WTC11 (cell line): Measurements from ENCODE around the gene MOXD1. TPM values are rescaled to one million over a fixed set of nuclear protein-coding genes. Genes with fewer than 3 reads are reported as not detected.

Experiments used
- ATAC-seq: fragments of 200-7000 bp; cut with Tn5 transposase; 2 replicates; pipeline ENCODE4 v1.10.0; 2021; ENCODE audit warnings: mild to moderate bottlenecking, moderate library complexity
- CTCF ChIA-PET: fragments of 300-600 bp; sonication (Branson Sonifier 250); formaldehyde crosslinking; loops from one replicate; lab custom pipeline; 2021; ENCODE audit warnings: antibody characterized with exemption; lab: Charles Lee
- POLR2A ChIA-PET: fragments of 350-600 bp; sonication (Branson Sonifier 250); formaldehyde crosslinking; loops from one replicate; lab custom pipeline; 2021; ENCODE audit warnings: antibody characterized with exemption; lab: Charles Lee
- DNase-seq: peaks from one replicate; pipeline ENCODE4 v3.0.0; 2021; ENCODE audit warnings: low spot score
- H3K27ac Mint-ChIP-seq: 2 replicates; pipeline ENCODE4 v1.8.0; 2021; ENCODE audit warnings: mixed read lengths
- H3K27me3 Mint-ChIP-seq: 2 replicates; pipeline ENCODE4 v1.8.0; 2021; ENCODE audit warnings: low read depth, mild to moderate bottlenecking, moderate library complexity, mixed read lengths
- H3K36me3 Mint-ChIP-seq: 2 replicates; pipeline ENCODE4 v1.8.0; 2021; ENCODE audit warnings: mixed read lengths
- H3K4me1 Mint-ChIP-seq: 2 replicates; pipeline ENCODE4 v1.8.0; 2022; ENCODE audit warnings: mixed read lengths
- H3K4me3 Mint-ChIP-seq: 2 replicates; pipeline ENCODE4 v1.8.0; 2021; ENCODE audit warnings: mild to moderate bottlenecking, moderate library complexity, mixed read lengths
- H3K9me3 Mint-ChIP-seq: 2 replicates; pipeline ENCODE4 v1.8.0; 2021; ENCODE audit warnings: mixed read lengths
- AFF4 ChIP-seq: sonication (generic); formaldehyde crosslinking; IDR thresholded peaks from 2 replicates; pipeline ENCODE4 v1.8.1; 2023; ENCODE audit warnings: mild to moderate bottlenecking, missing genetic modification reagents, borderline replicate concordance
- CREM ChIP-seq: sonication (generic); formaldehyde crosslinking; IDR thresholded peaks from 2 replicates; pipeline ENCODE4 v1.8.1; 2022; ENCODE audit warnings: mild to moderate bottlenecking, missing genetic modification reagents, moderate library complexity
- ETV6 ChIP-seq: sonication (generic); formaldehyde crosslinking; IDR thresholded peaks from 2 replicates; pipeline ENCODE4 v1.8.1; 2022; ENCODE audit warnings: mild to moderate bottlenecking, missing genetic modification reagents
- GABPB1 ChIP-seq: sonication (generic); formaldehyde crosslinking; IDR thresholded peaks from 2 replicates; pipeline ENCODE4 v1.8.1; 2023; ENCODE audit warnings: mild to moderate bottlenecking, missing genetic modification reagents
- MLX ChIP-seq: sonication (generic); formaldehyde crosslinking; IDR thresholded peaks from 2 replicates; pipeline ENCODE4 v1.8.1; 2023; ENCODE audit warnings: mild to moderate bottlenecking, missing genetic modification reagents, moderate library complexity
- MXD4 ChIP-seq: fragments of 250-450 bp; sonication (Bioruptor Pico); IDR thresholded peaks from 2 replicates; pipeline ENCODE4 v1.8.0; 2021; ENCODE audit warnings: mild to moderate bottlenecking, moderate library complexity, borderline replicate concordance
- NFATC4 ChIP-seq: fragments of 250-450 bp; sonication (Bioruptor Pico); IDR thresholded peaks from 2 replicates; pipeline ENCODE4 v1.9.0; 2021; ENCODE audit warnings: mild to moderate bottlenecking
- NR1H2 ChIP-seq: sonication (generic); formaldehyde crosslinking; IDR thresholded peaks from 2 replicates; pipeline ENCODE4 v1.9.0; 2021; ENCODE audit warnings: mild to moderate bottlenecking, moderate library complexity, missing genetic modification reagents
- PREB ChIP-seq: sonication (generic); formaldehyde crosslinking; IDR thresholded peaks from 2 replicates; pipeline ENCODE4 v1.8.1; 2022; ENCODE audit warnings: mild to moderate bottlenecking, missing genetic modification reagents, moderate library complexity, borderline replicate concordance
- TEAD1 ChIP-seq: sonication (generic); formaldehyde crosslinking; IDR thresholded peaks from 2 replicates; pipeline ENCODE4 v1.8.0; 2022; ENCODE audit warnings: mild to moderate bottlenecking, missing genetic modification reagents
- TEAD4 ChIP-seq: sonication (generic); formaldehyde crosslinking; IDR thresholded peaks from 2 replicates; pipeline ENCODE4 v1.8.0; 2022; ENCODE audit warnings: mild to moderate bottlenecking, missing genetic modification reagents
- ZNF121 ChIP-seq: sonication (generic); formaldehyde crosslinking; IDR thresholded peaks from 2 replicates; pipeline ENCODE4 v1.8.0; 2023; ENCODE audit warnings: missing genetic modification reagents
- ZNF138 ChIP-seq: sonication (generic); formaldehyde crosslinking; conservative IDR thresholded peaks from 2 replicates; pipeline ENCODE4 v1.8.1; 2022; ENCODE audit warnings: mild to moderate bottlenecking, moderate library complexity, missing genetic modification reagents
- ZNF232 ChIP-seq: sonication (generic); formaldehyde crosslinking; IDR thresholded peaks from 2 replicates; pipeline ENCODE4 v1.8.0; 2022; ENCODE audit warnings: mild to moderate bottlenecking, missing genetic modification reagents
- ZNF396 ChIP-seq: fragments of 250-450 bp; sonication (Bioruptor Pico); IDR thresholded peaks from 2 replicates; pipeline ENCODE4 v1.8.0; 2021; ENCODE audit warnings: mild to moderate bottlenecking, moderate library complexity, borderline replicate concordance
- ZNF532 ChIP-seq: fragments of 250-450 bp; sonication (Bioruptor Pico); IDR thresholded peaks from 2 replicates; pipeline ENCODE4 v1.9.0; 2021; ENCODE audit warnings: mild to moderate bottlenecking, borderline replicate concordance
- ZSCAN18 ChIP-seq: fragments of 250-450 bp; sonication (Bioruptor Pico); IDR thresholded peaks from 2 replicates; pipeline ENCODE4 v2.1.2; 2022; ENCODE audit warnings: mild to moderate bottlenecking, moderate library complexity
- total RNA-seq: library from RNA; stranded (reverse); gene quantifications from 3 replicates; pipeline ENCODE4 v1.2.3, GENCODE V29; 2021

Gene MOXD1
- total RNA-seq, 1 experiment from 2014 or later, result 1.7 TPM

GRCh38 chr6:132261354-132261753, 139.9 kb downstream of the MOXD1 start:
- Mint-ChIP-seq H3K36me3 (no peaks in the 10 kb centered on the region), H3K27me3 (peaks cover 25% of the 10 kb centered on the region), H3K9me3 (no peaks in the 10 kb centered on the region), H3K27ac (no peak overlapping the region), H3K4me1 (peaks cover 18% of the 10 kb centered on the region), H3K4me3 (no peak overlapping the region)
- ChIA-PET POLR2A (no interaction called here), CTCF (interaction anchor here (0.9 to 3.2 kb wide), 3 partner anchors 19 to 311 kb away, joined by 3 to 17 read pairs (median 7); partner anchors contain the start of gene CCN2)
- ATAC-seq, result no peak
- no peak for TF ChIP-seq TEAD4 (CRISPR knock-in tag)
- TF ChIP-seq TEAD1 (CRISPR knock-in tag), result no peak
- TF ChIP-seq CREM, result no peak
- TF ChIP-seq PREB, result no peak
- no peak for TF ChIP-seq AFF4 (CRISPR knock-in tag)
- TF ChIP-seq ZSCAN18, result no peak
- no peak for TF ChIP-seq NFATC4 (CRISPR knock-in tag)
- no peak for TF ChIP-seq GABPB1 (CRISPR knock-in tag)
- TF ChIP-seq ZNF532 (CRISPR knock-in tag), result no peak
- no peak for TF ChIP-seq ZNF121 (CRISPR knock-in tag)
- TF ChIP-seq MLX (CRISPR knock-in tag), result no peak
- no peak for TF ChIP-seq ZNF396 (CRISPR knock-in tag)
- no peak for TF ChIP-seq ZNF138 (CRISPR knock-in tag)
- TF ChIP-seq NR1H2 (CRISPR knock-in tag), result no peak
- TF ChIP-seq MXD4, result no peak
- TF ChIP-seq ZNF232 (CRISPR knock-in tag), result no peak
- TF ChIP-seq ETV6, result no peak
- no peak for DNase-seq
